GM12864 (cell line): ENCODE results near the gene PIP5KL1.

Experiments used
- DNase-seq: peaks from one replicate; pipeline ENCODE4 v3.0.0-alpha.2; 2011; ENCODE audit warnings: low read depth
- H3K4me3 ChIP-seq: 2 replicates; pipeline ENCODE4 v1.5.1; 2011; ENCODE audit warnings: mild to moderate bottlenecking, low read depth, low read length, control low read depth
- CTCF ChIP-seq: IDR thresholded peaks from 2 replicates; pipeline ENCODE4 v1.5.1; 2011; ENCODE audit warnings: low read depth, mild to moderate bottlenecking, moderate library complexity, low read length, control low read depth, inconsistent platforms; ENCODE audit errors: missing control alignments

Gene PIP5KL1

DNA sequence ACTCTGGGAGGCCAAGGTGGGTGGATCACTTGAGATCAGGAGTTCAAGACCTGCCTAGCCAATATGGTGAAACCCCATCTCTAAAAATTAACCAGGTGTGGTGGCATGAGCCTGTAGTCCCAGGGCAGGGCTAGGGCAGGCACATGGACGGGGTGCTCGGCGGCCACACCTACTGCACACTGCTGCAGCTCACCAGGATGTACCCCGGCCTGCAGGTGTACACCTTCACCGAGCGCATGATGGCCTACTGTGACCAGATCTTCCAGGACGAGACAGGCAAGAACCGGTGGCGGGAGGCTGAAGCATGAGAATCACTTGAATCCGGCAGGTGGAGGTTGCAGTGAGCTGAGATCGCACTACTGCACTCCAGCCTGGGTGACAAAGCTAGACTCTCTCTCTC is 16.9 kb downstream of the PIP5KL1 start:
- no peak for DNase-seq
- no peak overlapping the region for H3K4me3 ChIP-seq
- TF ChIP-seq CTCF = no peak

- TF ChIP-seq CTCF = no peak
- no peak overlapping the region for H3K4me3 ChIP-seq
These were observed 17.7 kb downstream of the PIP5KL1 start for GRCh38 chr9:127912882-127913281.

DNA sequence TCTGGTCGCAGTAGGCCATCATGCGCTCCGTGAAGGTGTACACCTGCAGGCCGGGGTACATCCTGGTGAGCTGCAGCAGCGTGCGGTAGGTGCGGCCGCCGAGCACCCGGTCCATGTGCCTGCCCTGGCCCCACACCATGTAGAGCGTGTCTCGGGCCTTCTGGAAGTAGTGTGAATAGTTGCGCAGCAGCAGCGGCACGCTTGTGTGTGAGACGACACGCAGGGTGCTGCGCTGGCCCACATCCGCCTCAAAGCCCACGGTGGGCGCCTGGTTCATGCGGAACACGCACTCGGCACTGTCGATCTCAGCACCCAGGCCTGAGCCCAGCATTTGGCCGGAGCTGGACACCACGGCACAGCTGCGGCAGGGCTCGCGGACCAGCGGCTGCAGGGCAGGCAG is 18.3 kb downstream of the PIP5KL1 start:
- no peak for DNase-seq
- H3K4me3 ChIP-seq = no peak overlapping the region
- no peak for TF ChIP-seq CTCF

More at GRCh38 chr9:127912882-127913281, 17.7 kb downstream of the PIP5KL1 start:
- DNase-seq = no peak

GRCh38 chr9:127910613-127911205 is 19.9 kb downstream of the PIP5KL1 start:
- H3K4me3 ChIP-seq = peak overlapping the region; percentile 34
- no peak for DNase-seq

DNA sequence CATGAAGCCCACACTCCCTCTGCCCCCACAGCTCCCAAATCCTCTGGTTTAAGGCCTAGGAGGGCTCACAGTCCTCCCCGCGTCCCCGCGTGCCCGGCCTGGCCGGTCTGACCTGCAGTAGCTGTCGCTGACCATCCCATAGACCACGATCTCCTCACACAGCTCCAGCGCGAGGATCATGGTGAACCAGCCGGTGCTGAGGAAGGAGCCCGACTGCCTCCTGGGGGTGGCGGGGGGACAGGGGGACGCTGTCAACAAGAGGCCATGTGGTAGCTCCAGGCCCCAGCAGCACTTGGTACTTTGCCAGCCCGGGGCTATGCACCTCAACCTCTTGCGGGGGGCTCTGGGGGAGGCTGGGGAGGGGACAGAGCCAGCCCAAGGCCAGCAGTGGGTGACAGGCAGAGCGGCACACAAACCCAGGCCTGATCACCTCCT is 20.7 kb downstream of the PIP5KL1 start:
- no peak for DNase-seq
- TF ChIP-seq CTCF = no peak
- H3K4me3 ChIP-seq = no peak overlapping the region

More at GRCh38 chr9:127910613-127911205, 19.9 kb downstream of the PIP5KL1 start:
- TF ChIP-seq CTCF = peak; percentile 28

DNA sequence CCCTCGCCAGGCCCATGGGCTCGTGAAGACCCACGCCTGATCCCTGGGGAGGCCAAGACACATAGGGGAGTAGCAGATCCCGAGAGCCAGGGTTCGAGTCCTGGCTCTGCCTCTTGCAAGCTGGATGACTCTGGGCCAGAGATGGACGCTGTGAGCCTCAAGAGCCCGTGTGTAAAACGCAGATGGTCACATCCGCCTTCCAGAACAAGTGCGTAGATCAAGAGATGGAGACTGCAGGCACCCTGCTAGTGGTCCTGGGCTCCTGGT is 22.0 kb downstream of the PIP5KL1 start:
- no peak for TF ChIP-seq CTCF
- H3K4me3 ChIP-seq = no peak overlapping the region
- no peak for DNase-seq

- no peak for DNase-seq
- TF ChIP-seq CTCF = no peak
These were observed 22.5 kb downstream of the PIP5KL1 start for GRCh38 chr9:127907867-127908659.

More at GRCh38 chr9:127907867-127908659, 22.5 kb downstream of the PIP5KL1 start:
- H3K4me3 ChIP-seq = no peak overlapping the region
